HAP-1 (cell line): Measurements from ENCODE around the gene CAGE1.
A peak's percentile ranks its signal among the peaks of the same experiment; 100 is the strongest.

Experiments used
- DNase-seq, 2 experiments: peaks; one replicate each; pipeline ENCODE4 v3.0.0-alpha.2; 2016 to 2020; ENCODE audit warnings: low spot score in 2 of 2
- H3K27me3 ChIP-seq: fragments of 250-450 bp; sonication (Bioruptor Pico); 2 replicates; pipeline ENCODE4 v1.5.1; 2020; ENCODE audit warnings: low read depth, mild to moderate bottlenecking, moderate library complexity
- H3K36me3 ChIP-seq: fragments of 250-450 bp; sonication (Bioruptor Pico); replicated peaks from 2 replicates; pipeline ENCODE4 v1.5.1; 2020; ENCODE audit warnings: mild to moderate bottlenecking
- H3K4me1 ChIP-seq: fragments of 250-450 bp; sonication (Bioruptor Pico); 2 replicates; pipeline ENCODE4 v1.5.1; 2020; ENCODE audit warnings: mild to moderate bottlenecking
- H3K4me3 ChIP-seq: fragments of 250-450 bp; sonication (Bioruptor Pico); 2 replicates; pipeline ENCODE4 v1.5.1; 2020; ENCODE audit warnings: mild to moderate bottlenecking, moderate library complexity
- H3K9me3 ChIP-seq: fragments of 250-450 bp; sonication (Bioruptor Pico); 2 replicates; pipeline ENCODE4 v1.5.1; 2020; ENCODE audit warnings: mild to moderate bottlenecking, moderate library complexity
- in situ Hi-C: fragments of 300-500 bp; cut with MboI; formaldehyde crosslinking; loops from 3 replicates; pipeline ENCODE4 v1.14.3; 2020; ENCODE audit warnings: low sequenced_read_pairs, inconsistent platforms, mixed read lengths

Gene CAGE1

GRCh38 chr6:7389451-7390225 is at the start of gene CAGE1, which contains the start of gene RIOK1:
CAGE1 (minus strand) TSS chr6:7389742; CDS start chr6:7387173, 2,569 bp downstream.
RIOK1 (plus strand) TSS chr6:7389808; CDS start chr6:7390003, 195 bp downstream.
- Histone ChIP-seq H3K4me3 (peak within 1 kb of the TSS; percentile 77), H3K36me3 (peaks cover 17% of the 10 kb centered on the region), H3K27me3 (no peaks in the 10 kb centered on the region), H3K4me1 (peaks cover 14% of the 10 kb centered on the region), H3K9me3 (no peaks in the 10 kb centered on the region)
- DNase-seq: peak; percentile 81 to 97
- in situ Hi-C loops: loop anchor here (5.0 kb wide), 1 partner anchor 87 kb away; no protein-coding TSS in a partner anchor

- Histone ChIP-seq H3K27me3 (no peaks in the 10 kb centered on the region), H3K36me3 (no peaks in the 10 kb centered on the region), H3K4me1 (no peaks in the 10 kb centered on the region), H3K9me3 (no peaks in the 10 kb centered on the region), H3K4me3 (no peak overlapping the region)
- in situ Hi-C loops: no loop called here
- DNase-seq: no peak
These were observed 49.7 kb upstream of the CAGE1 start for GRCh38 chr6:7439228-7439627.

GRCh38 chr6:7438011-7438410 is 48.5 kb upstream of the CAGE1 start:
- in situ Hi-C loops: no loop called here

GRCh38 chr6:7434672-7435071 is 45.1 kb upstream of the CAGE1 start:
- Histone ChIP-seq H3K36me3 (no peaks in the 10 kb centered on the region), H3K4me3 (no peak overlapping the region), H3K4me1 (no peaks in the 10 kb centered on the region), H3K9me3 (no peaks in the 10 kb centered on the region), H3K27me3 (no peaks in the 10 kb centered on the region)
- no peak for DNase-seq
- in situ Hi-C loops: no loop called here

More at GRCh38 chr6:7438011-7438410, 48.5 kb upstream of the CAGE1 start:
- DNase-seq: no peak
- no peaks in the 10 kb centered on the region for H3K27me3 ChIP-seq
- no peak overlapping the region for H3K4me3 ChIP-seq
- no peaks in the 10 kb centered on the region for H3K9me3 ChIP-seq
- no peaks in the 10 kb centered on the region for H3K36me3 ChIP-seq
- H3K4me1 ChIP-seq: no peaks in the 10 kb centered on the region

GRCh38 chr6:7433121-7433617 is 43.6 kb upstream of the CAGE1 start:
- Histone ChIP-seq H3K4me3 (no peak overlapping the region), H3K27me3 (no peaks in the 10 kb centered on the region), H3K9me3 (no peaks in the 10 kb centered on the region), H3K4me1 (no peaks in the 10 kb centered on the region), H3K36me3 (no peaks in the 10 kb centered on the region)
- no peak for DNase-seq
- in situ Hi-C loops: no loop called here

- Histone ChIP-seq H3K4me3 (no peak overlapping the region), H3K36me3 (no peaks in the 10 kb centered on the region), H3K4me1 (no peaks in the 10 kb centered on the region), H3K9me3 (no peaks in the 10 kb centered on the region), H3K27me3 (no peaks in the 10 kb centered on the region)
- in situ Hi-C loops: no loop called here
- no peak for DNase-seq
These were observed 43.0 kb upstream of the CAGE1 start for GRCh38 chr6:7432391-7433120.

- in situ Hi-C loops: no loop called here
- DNase-seq: no peak
These were observed 42.3 kb upstream of the CAGE1 start for GRCh38 chr6:7431674-7432390.

GRCh38 chr6:7431313-7431673 is 41.8 kb upstream of the CAGE1 start:
- Histone ChIP-seq H3K4me3 (no peak overlapping the region), H3K27me3 (no peaks in the 10 kb centered on the region), H3K36me3 (no peaks in the 10 kb centered on the region), H3K4me1 (no peaks in the 10 kb centered on the region), H3K9me3 (no peaks in the 10 kb centered on the region)
- DNase-seq: no peak
- in situ Hi-C loops: no loop called here

More at GRCh38 chr6:7431674-7432390, 42.3 kb upstream of the CAGE1 start:
- H3K4me3 ChIP-seq: no peak overlapping the region
- no peaks in the 10 kb centered on the region for H3K9me3 ChIP-seq
- no peaks in the 10 kb centered on the region for H3K4me1 ChIP-seq
- H3K27me3 ChIP-seq: no peaks in the 10 kb centered on the region
- H3K36me3 ChIP-seq: no peaks in the 10 kb centered on the region

GRCh38 chr6:7426447-7427169 is 37.1 kb upstream of the CAGE1 start:
- no peak for DNase-seq
- Histone ChIP-seq H3K27me3 (no peaks in the 10 kb centered on the region), H3K36me3 (no peaks in the 10 kb centered on the region), H3K9me3 (no peaks in the 10 kb centered on the region), H3K4me1 (no peaks in the 10 kb centered on the region), H3K4me3 (no peak overlapping the region)
- in situ Hi-C loops: no loop called here

- Histone ChIP-seq H3K27me3 (no peaks in the 10 kb centered on the region), H3K4me3 (no peak overlapping the region), H3K9me3 (no peaks in the 10 kb centered on the region), H3K36me3 (no peaks in the 10 kb centered on the region), H3K4me1 (no peaks in the 10 kb centered on the region)
- in situ Hi-C loops: no loop called here
- no peak for DNase-seq
These were observed 36.3 kb upstream of the CAGE1 start for GRCh38 chr6:7425808-7426190.

- DNase-seq: peak in 1 of 2 experiments; percentile 15
- no peaks in the 10 kb centered on the region for H3K27me3 ChIP-seq
- in situ Hi-C loops: loop anchor here (25.0 kb wide), 1 partner anchor 462 kb away; no protein-coding TSS in a partner anchor
These were observed 35.6 kb upstream of the CAGE1 start for GRCh38 chr6:7424967-7425807.

GRCh38 chr6:7424058-7424457 is 34.5 kb upstream of the CAGE1 start:
- H3K27me3 ChIP-seq: no peaks in the 10 kb centered on the region
- H3K4me3 ChIP-seq: no peak overlapping the region
- in situ Hi-C loops: loop anchor here (25.0 kb wide), 1 partner anchor 463 kb away; no protein-coding TSS in a partner anchor
- no peaks in the 10 kb centered on the region for H3K9me3 ChIP-seq
- H3K36me3 ChIP-seq: peaks cover 3% of the 10 kb centered on the region; the same call in 1 of the 2 replicates
- H3K4me1 ChIP-seq: no peaks in the 10 kb centered on the region
- DNase-seq: no peak

More at GRCh38 chr6:7424967-7425807, 35.6 kb upstream of the CAGE1 start:
- Histone ChIP-seq H3K9me3 (no peaks in the 10 kb centered on the region), H3K4me3 (no peak overlapping the region), H3K36me3 (no peaks in the 10 kb centered on the region; the same call in 1 of the 2 replicates), H3K4me1 (no peaks in the 10 kb centered on the region)
